Measurements from ENCODE around the gene FAM3D.

The FAM3D gene

GRCh38 chr3:58591517-58592510 is 74.8 kb downstream of the FAM3D start:
- H3K4me2 ChIP-seq, result no peak overlapping the region
- H4K20me1 ChIP-seq (ENCODE audit: insufficient read depth), result no peaks in the 10 kb centered on the region
- H2AFZ ChIP-seq (ENCODE audit: low read depth), result no peak overlapping the region
- H3K4me1 ChIP-seq (ENCODE audit: low read depth, poor library complexity, severe bottlenecking), result no peaks in the 10 kb centered on the region
- no peak overlapping the region for H3K4me3 ChIP-seq (IDR thresholded peaks at IDR 0.05; ENCODE audit: insufficient read depth, low read depth, low read length)
- no peak overlapping the region for H3K27ac ChIP-seq
- no peak overlapping the region for H3K9ac ChIP-seq
- no peaks in the 10 kb centered on the region for H3K79me2 ChIP-seq (ENCODE audit: insufficient read depth, low read depth)
- H3K36me3 ChIP-seq (ENCODE audit: insufficient read depth), result no peaks in the 10 kb centered on the region
- H3K27me3 ChIP-seq (ENCODE audit: insufficient read depth, low read depth), result no peaks in the 10 kb centered on the region
- TF ChIP-seq CTCF (conservative IDR thresholded peaks at IDR 0.05; ENCODE audit: low read depth, low read length), result no peak

- Histone ChIP-seq H3K27ac (no peak overlapping the region), H2AFZ (ENCODE audit: low read depth) (no peak overlapping the region), H3K9ac (no peak overlapping the region), H3K27me3 (ENCODE audit: insufficient read depth, low read depth) (no peaks in the 10 kb centered on the region), H3K36me3 (ENCODE audit: insufficient read depth) (no peaks in the 10 kb centered on the region), H3K4me2 (no peak overlapping the region), H4K20me1 (ENCODE audit: insufficient read depth) (no peaks in the 10 kb centered on the region), H3K4me3 (IDR thresholded peaks at IDR 0.05; ENCODE audit: insufficient read depth, low read depth, low read length) (no peak overlapping the region), H3K79me2 (ENCODE audit: insufficient read depth, low read depth) (no peaks in the 10 kb centered on the region), H3K4me1 (ENCODE audit: low read depth, poor library complexity, severe bottlenecking) (no peaks in the 10 kb centered on the region)
- no peak for TF ChIP-seq CTCF (conservative IDR thresholded peaks at IDR 0.05; ENCODE audit: low read depth, low read length)
Observed at GRCh38 chr3:58588030-58588614, 78.5 kb downstream of the FAM3D start.

- no peaks in the 10 kb centered on the region for H3K36me3 ChIP-seq (ENCODE audit: insufficient read depth)
- TF ChIP-seq CTCF (conservative IDR thresholded peaks at IDR 0.05; ENCODE audit: low read depth, low read length), result no peak
- no peaks in the 10 kb centered on the region for H3K79me2 ChIP-seq (ENCODE audit: insufficient read depth, low read depth)
- H3K4me1 ChIP-seq (ENCODE audit: low read depth, poor library complexity, severe bottlenecking), result no peaks in the 10 kb centered on the region
- H3K9ac ChIP-seq, result no peak overlapping the region
- no peak overlapping the region for H3K4me2 ChIP-seq
- no peaks in the 10 kb centered on the region for H4K20me1 ChIP-seq (ENCODE audit: insufficient read depth)
- H3K27me3 ChIP-seq (ENCODE audit: insufficient read depth, low read depth), result no peaks in the 10 kb centered on the region
- no peak overlapping the region for H3K4me3 ChIP-seq (IDR thresholded peaks at IDR 0.05; ENCODE audit: insufficient read depth, low read depth, low read length)
- H3K27ac ChIP-seq, result no peak overlapping the region
- no peak overlapping the region for H2AFZ ChIP-seq (ENCODE audit: low read depth)
Observed at GRCh38 chr3:58586776-58587192, 79.8 kb downstream of the FAM3D start.

- Histone ChIP-seq H3K36me3 (ENCODE audit: insufficient read depth) (no peaks in the 10 kb centered on the region), H3K4me1 (ENCODE audit: low read depth, poor library complexity, severe bottlenecking) (no peaks in the 10 kb centered on the region), H3K27me3 (ENCODE audit: insufficient read depth, low read depth) (no peaks in the 10 kb centered on the region), H3K4me2 (peak overlapping the region; percentile 84; the same call in 1 of the 2 replicates), H3K27ac (no peak overlapping the region), H3K9ac (no peak overlapping the region), H3K4me3 (IDR thresholded peaks at IDR 0.05; ENCODE audit: insufficient read depth, low read depth, low read length) (no peak overlapping the region), H2AFZ (ENCODE audit: low read depth) (no peak overlapping the region), H3K79me2 (ENCODE audit: insufficient read depth, low read depth) (no peaks in the 10 kb centered on the region), H4K20me1 (ENCODE audit: insufficient read depth) (no peaks in the 10 kb centered on the region)
- TF ChIP-seq CTCF (conservative IDR thresholded peaks at IDR 0.05; ENCODE audit: low read depth, low read length), result no peak
Observed at GRCh38 chr3:58585994-58586393, 80.6 kb downstream of the FAM3D start.
